SU-DHL-6 (cell line): ENCODE measurements around the gene TEX22.

ENCODE experiments used
- EZH2phosphoT487 ChIP-seq: fragments of 200-600 bp; sonication (generic), shearing (Covaris generic); conservative IDR thresholded peaks from 2 replicates; pipeline ENCODE4 v1.6.1; 2018; ENCODE audit warnings: mild to moderate bottlenecking, antibody characterized with exemption, low read length, moderate library complexity, mixed read lengths
- TF ChIP-seq, protein P1 (sequence below): fragments of 200-600 bp; sonication (generic); IDR thresholded peaks from one replicate; pipeline ENCODE4 v1.5.1; 2017; ENCODE audit warnings: antibody characterized with exemption, mild to moderate bottlenecking, low read length, moderate library complexity; ENCODE audit not compliant: insufficient read depth, poor library complexity, severe bottlenecking

DNA sequence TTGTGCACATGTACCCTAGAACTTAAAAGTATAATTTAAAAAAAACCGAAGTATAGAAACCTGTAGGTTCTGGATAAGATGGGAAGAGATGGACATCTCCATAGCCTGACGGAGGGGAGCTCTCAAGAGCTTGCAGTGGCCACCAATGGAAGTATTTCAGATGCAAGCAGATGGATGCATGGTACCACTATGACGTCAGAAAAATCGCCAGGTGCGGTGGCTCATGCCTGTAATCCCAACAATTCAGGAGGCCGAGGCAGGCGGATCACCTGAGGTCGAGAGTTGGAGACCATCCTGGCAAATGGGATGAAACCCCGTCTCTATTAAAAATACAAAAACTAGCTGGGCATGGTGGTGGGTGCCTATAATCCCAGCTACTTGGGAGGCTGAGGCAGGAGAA is 3.4 kb downstream of the TEX22 start:
- TF ChIP-seq, protein P1, sequence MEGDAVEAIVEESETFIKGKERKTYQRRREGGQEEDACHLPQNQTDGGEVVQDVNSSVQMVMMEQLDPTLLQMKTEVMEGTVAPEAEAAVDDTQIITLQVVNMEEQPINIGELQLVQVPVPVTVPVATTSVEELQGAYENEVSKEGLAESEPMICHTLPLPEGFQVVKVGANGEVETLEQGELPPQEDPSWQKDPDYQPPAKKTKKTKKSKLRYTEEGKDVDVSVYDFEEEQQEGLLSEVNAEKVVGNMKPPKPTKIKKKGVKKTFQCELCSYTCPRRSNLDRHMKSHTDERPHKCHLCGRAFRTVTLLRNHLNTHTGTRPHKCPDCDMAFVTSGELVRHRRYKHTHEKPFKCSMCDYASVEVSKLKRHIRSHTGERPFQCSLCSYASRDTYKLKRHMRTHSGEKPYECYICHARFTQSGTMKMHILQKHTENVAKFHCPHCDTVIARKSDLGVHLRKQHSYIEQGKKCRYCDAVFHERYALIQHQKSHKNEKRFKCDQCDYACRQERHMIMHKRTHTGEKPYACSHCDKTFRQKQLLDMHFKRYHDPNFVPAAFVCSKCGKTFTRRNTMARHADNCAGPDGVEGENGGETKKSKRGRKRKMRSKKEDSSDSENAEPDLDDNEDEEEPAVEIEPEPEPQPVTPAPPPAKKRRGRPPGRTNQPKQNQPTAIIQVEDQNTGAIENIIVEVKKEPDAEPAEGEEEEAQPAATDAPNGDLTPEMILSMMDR = no peak
- TF ChIP-seq EZH2phosphoT487 = no peak
